ENCODE results near the gene HBEGF.

The HBEGF gene

GRCh38 chr5:140301136-140301535 lies 45.3 kb downstream of the HBEGF start:
- FAIRE-seq: no peak

- no peak for FAIRE-seq
Observed at GRCh38 chr5:140299056-140299455, 47.3 kb downstream of the HBEGF start.

- no peak for FAIRE-seq
Observed at GRCh38 chr5:140298183-140298601, 48.2 kb downstream of the HBEGF start.

- FAIRE-seq: no peak
Observed at GRCh38 chr5:140297283-140297682, 49.1 kb downstream of the HBEGF start.

GRCh38 chr5:140296289-140296688 lies 50.1 kb downstream of the HBEGF start:
- FAIRE-seq: no peak

- FAIRE-seq: no peak
Observed at GRCh38 chr5:140295414-140295813, 51.0 kb downstream of the HBEGF start.

- FAIRE-seq: no peak
Observed at GRCh38 chr5:140294753-140295152, 51.6 kb downstream of the HBEGF start.

GRCh38 chr5:140293849-140294100 lies 52.6 kb downstream of the HBEGF start:
- no peak for FAIRE-seq

GRCh38 chr5:140293091-140293848 lies 53.1 kb downstream of the HBEGF start:
- no peak for FAIRE-seq

GRCh38 chr5:140292212-140293036 lies 54.0 kb downstream of the HBEGF start:
- FAIRE-seq: no peak

- no peak for FAIRE-seq
Observed at GRCh38 chr5:140287801-140288521, 58.4 kb downstream of the HBEGF start.

- FAIRE-seq: no peak
Observed at GRCh38 chr5:140286424-140286823, 60.0 kb downstream of the HBEGF start.

GRCh38 chr5:140284013-140284412 lies 62.4 kb downstream of the HBEGF start:
- FAIRE-seq: no peak

Data from TTC549 (cell line).